ENCODE results near the gene HOXD11.

- TF ChIP-seq CTCF (conservative IDR thresholded peaks at IDR 0.05; ENCODE audit: low read depth, low read length) = no peak
- TF ChIP-seq EZH2 (IDR thresholded peaks at IDR 0.05; ENCODE audit: borderline replicate concordance, low read depth, low read length, poor library complexity, severe bottlenecking) = no peak
Measured at GRCh38 chr2:176081376-176081836, 25.7 kb upstream of the HOXD11 start.
